H1 (cell line): ENCODE data around the gene ZFPL1. TPM values are rescaled to one million over a fixed set of nuclear protein-coding genes. Genes with fewer than 3 reads are reported as not detected.

Experiments used
- FOSL1 ChIP-seq: IDR thresholded peaks from 2 replicates; pipeline ENCODE4 v1.6.1; 2011; ENCODE audit warnings: mild to moderate bottlenecking, low read depth, low read length, moderate library complexity; ENCODE audit not compliant: insufficient read depth
- GABPA ChIP-seq: IDR thresholded peaks from 2 replicates; pipeline ENCODE4 v1.6.1; 2011; ENCODE audit warnings: mild to moderate bottlenecking, low read length, moderate library complexity, borderline replicate concordance; ENCODE audit not compliant: insufficient read depth
- JUN ChIP-seq: IDR thresholded peaks from 2 replicates; pipeline ENCODE4 v1.6.1; 2011; ENCODE audit warnings: low read depth, mild to moderate bottlenecking, improper control_type of control experiment, low read length
- KDM1A ChIP-seq: fragments of 200-600, 300-600 bp; sonication (generic); IDR thresholded peaks from 2 replicates; pipeline ENCODE4 v1.7.1; 2016; ENCODE audit warnings: mild to moderate bottlenecking, low read length, borderline replicate concordance
- PHF8 ChIP-seq: fragments of 200-600 bp; sonication (generic); conservative IDR thresholded peaks from 2 replicates; pipeline ENCODE4 v1.7.1; 2012; ENCODE audit warnings: low read depth, mild to moderate bottlenecking, inconsistent platforms, low read length, moderate library complexity
- RBBP5 ChIP-seq: IDR thresholded peaks from 2 replicates; pipeline ENCODE4 v1.7.1; 2012; ENCODE audit warnings: low read depth, mild to moderate bottlenecking, inconsistent platforms, low read length, moderate library complexity, borderline replicate concordance
- RNF2 ChIP-seq: fragments of 200-900, 300-1000 bp; sonication (generic); IDR thresholded peaks from 2 replicates; pipeline ENCODE4 v1.7.1; 2016; ENCODE audit warnings: borderline replicate concordance, low read depth, mild to moderate bottlenecking, antibody characterized with exemption, low read length; ENCODE audit not compliant: poor library complexity, severe bottlenecking; ENCODE audit errors: missing control alignments
- SIN3A ChIP-seq, 2 experiments: IDR thresholded peaks in 1 of 2; conservative IDR thresholded peaks in 1 of 2; 2 replicates each; pipeline ENCODE4 v1.6.1; 2011 to 2012; ENCODE audit warnings: low read length in 2 of 2, improper control_type of control experiment in 1 of 2, low read depth in 1 of 2, mild to moderate bottlenecking in 1 of 2
- SUZ12 ChIP-seq: fragments of 200-600 bp; sonication (generic); IDR thresholded peaks from 2 replicates; pipeline ENCODE4 v1.6.1; 2012; ENCODE audit warnings: mild to moderate bottlenecking, inconsistent platforms, low read length, moderate library complexity, mixed read lengths
- polyA plus RNA-seq, 7 experiments: library from polyadenylated mRNA; depleted of rRNA in 3 of 7; stranded (reverse) in 5 of 7; unstranded in 2 of 7; fragments of >200 nt in 5 of 7; fragments of 200-250 nt in 2 of 7; gene quantifications; 1 replicate in 5 of 7; 2 replicates in 1 of 7; 4 replicates in 1 of 7; pipeline versions ENCODE4 v1.2.1 to v1.2.3, GENCODE V29; 2011 to 2013; ENCODE audit warnings: missing spikeins in 2 of 7, mixed read lengths in 2 of 7
- total RNA-seq: library from RNA; stranded (reverse); fragmentation: NEBNext Ultra II Directional; extraction: Animal tissue kit (Norgen Biotek cat#: 25700); gene quantifications from 2 replicates; pipeline ENCODE4 v1.2.1, GENCODE V29; 2021
- TF ChIP-seq, protein P1 (sequence below): fragments of 300-600 bp; sonication (generic); IDR thresholded peaks from 2 replicates; pipeline ENCODE4 v1.7.1; 2012; ENCODE audit warnings: low read length, moderate library complexity, mild to moderate bottlenecking, inconsistent platforms; ENCODE audit not compliant: insufficient replicate concordance

Gene ZFPL1
- total and polyA plus RNA-seq, 2 of the 8 experiments (the other 6 are each of a cell fraction or from before 2014, with no cell fraction given): 21.5 to 76.8 TPM

DNA sequence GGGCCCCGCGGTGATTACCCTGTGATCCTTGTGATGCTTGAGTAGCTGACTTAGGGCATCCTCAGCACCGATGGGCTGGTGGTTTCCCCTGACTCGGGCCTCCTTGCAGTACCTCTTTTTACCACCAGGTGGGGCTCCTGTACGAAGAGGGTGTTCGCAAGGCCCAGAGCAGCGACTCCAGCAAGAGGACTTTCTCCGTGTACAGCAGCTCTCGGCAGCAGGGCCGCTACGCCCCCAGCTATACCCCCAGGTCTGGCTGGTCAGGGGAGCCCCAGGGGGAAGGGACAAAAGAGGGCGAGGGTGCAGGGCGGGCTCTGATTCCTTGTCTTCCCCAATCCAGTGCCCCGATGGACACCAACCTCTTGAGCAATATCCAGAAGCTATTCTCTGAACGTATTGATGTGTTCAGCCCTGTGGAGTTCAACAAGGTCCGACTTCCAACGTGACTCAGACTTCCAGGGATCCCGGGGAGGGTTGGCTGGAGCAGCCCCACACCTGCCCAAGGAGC is 26.4 kb downstream of the ZFPL1 start (continued):
- TF ChIP-seq, protein P1, sequence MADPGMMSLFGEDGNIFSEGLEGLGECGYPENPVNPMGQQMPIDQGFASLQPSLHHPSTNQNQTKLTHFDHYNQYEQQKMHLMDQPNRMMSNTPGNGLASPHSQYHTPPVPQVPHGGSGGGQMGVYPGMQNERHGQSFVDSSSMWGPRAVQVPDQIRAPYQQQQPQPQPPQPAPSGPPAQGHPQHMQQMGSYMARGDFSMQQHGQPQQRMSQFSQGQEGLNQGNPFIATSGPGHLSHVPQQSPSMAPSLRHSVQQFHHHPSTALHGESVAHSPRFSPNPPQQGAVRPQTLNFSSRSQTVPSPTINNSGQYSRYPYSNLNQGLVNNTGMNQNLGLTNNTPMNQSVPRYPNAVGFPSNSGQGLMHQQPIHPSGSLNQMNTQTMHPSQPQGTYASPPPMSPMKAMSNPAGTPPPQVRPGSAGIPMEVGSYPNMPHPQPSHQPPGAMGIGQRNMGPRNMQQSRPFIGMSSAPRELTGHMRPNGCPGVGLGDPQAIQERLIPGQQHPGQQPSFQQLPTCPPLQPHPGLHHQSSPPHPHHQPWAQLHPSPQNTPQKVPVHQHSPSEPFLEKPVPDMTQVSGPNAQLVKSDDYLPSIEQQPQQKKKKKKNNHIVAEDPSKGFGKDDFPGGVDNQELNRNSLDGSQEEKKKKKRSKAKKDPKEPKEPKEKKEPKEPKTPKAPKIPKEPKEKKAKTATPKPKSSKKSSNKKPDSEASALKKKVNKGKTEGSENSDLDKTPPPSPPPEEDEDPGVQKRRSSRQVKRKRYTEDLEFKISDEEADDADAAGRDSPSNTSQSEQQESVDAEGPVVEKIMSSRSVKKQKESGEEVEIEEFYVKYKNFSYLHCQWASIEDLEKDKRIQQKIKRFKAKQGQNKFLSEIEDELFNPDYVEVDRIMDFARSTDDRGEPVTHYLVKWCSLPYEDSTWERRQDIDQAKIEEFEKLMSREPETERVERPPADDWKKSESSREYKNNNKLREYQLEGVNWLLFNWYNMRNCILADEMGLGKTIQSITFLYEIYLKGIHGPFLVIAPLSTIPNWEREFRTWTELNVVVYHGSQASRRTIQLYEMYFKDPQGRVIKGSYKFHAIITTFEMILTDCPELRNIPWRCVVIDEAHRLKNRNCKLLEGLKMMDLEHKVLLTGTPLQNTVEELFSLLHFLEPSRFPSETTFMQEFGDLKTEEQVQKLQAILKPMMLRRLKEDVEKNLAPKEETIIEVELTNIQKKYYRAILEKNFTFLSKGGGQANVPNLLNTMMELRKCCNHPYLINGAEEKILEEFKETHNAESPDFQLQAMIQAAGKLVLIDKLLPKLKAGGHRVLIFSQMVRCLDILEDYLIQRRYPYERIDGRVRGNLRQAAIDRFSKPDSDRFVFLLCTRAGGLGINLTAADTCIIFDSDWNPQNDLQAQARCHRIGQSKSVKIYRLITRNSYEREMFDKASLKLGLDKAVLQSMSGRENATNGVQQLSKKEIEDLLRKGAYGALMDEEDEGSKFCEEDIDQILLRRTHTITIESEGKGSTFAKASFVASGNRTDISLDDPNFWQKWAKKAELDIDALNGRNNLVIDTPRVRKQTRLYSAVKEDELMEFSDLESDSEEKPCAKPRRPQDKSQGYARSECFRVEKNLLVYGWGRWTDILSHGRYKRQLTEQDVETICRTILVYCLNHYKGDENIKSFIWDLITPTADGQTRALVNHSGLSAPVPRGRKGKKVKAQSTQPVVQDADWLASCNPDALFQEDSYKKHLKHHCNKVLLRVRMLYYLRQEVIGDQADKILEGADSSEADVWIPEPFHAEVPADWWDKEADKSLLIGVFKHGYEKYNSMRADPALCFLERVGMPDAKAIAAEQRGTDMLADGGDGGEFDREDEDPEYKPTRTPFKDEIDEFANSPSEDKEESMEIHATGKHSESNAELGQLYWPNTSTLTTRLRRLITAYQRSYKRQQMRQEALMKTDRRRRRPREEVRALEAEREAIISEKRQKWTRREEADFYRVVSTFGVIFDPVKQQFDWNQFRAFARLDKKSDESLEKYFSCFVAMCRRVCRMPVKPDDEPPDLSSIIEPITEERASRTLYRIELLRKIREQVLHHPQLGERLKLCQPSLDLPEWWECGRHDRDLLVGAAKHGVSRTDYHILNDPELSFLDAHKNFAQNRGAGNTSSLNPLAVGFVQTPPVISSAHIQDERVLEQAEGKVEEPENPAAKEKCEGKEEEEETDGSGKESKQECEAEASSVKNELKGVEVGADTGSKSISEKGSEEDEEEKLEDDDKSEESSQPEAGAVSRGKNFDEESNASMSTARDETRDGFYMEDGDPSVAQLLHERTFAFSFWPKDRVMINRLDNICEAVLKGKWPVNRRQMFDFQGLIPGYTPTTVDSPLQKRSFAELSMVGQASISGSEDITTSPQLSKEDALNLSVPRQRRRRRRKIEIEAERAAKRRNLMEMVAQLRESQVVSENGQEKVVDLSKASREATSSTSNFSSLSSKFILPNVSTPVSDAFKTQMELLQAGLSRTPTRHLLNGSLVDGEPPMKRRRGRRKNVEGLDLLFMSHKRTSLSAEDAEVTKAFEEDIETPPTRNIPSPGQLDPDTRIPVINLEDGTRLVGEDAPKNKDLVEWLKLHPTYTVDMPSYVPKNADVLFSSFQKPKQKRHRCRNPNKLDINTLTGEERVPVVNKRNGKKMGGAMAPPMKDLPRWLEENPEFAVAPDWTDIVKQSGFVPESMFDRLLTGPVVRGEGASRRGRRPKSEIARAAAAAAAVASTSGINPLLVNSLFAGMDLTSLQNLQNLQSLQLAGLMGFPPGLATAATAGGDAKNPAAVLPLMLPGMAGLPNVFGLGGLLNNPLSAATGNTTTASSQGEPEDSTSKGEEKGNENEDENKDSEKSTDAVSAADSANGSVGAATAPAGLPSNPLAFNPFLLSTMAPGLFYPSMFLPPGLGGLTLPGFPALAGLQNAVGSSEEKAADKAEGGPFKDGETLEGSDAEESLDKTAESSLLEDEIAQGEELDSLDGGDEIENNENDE: no peak
- TF ChIP-seq PHF8: no peak
- no peak for TF ChIP-seq SUZ12
- no peak for TF ChIP-seq KDM1A
- TF ChIP-seq RNF2: no peak
- TF ChIP-seq JUN: no peak
- TF ChIP-seq RBBP5: no peak
- 0 out of 4 replicates have a peak, but pooled peaks of 1 of the 2 experiments have one; percentile 29 for TF ChIP-seq SIN3A (conservative IDR thresholded peaks at IDR 0.05 in 1 of 2, IDR thresholded peaks at IDR 0.05 in 1 of 2; ENCODE audit: low read depth in 1 of 2, low read length in 2 of 2)
- no peak for TF ChIP-seq FOSL1
- peak; percentile 15; the same call in 1 of the 2 replicates for TF ChIP-seq GABPA
